ENCODE data around the gene ABAT.
"Not testable (repeated sequence)": the region's sequence is repeated elsewhere in the genome, so short reads cannot be mapped to it uniquely, and the experiment has no call there.

The ABAT gene

GRCh38 chr16:8718851-8719680 is 44.6 kb downstream of the ABAT start:
- no peak for DNase-seq

- DNase-seq, result no peak
Observed at GRCh38 chr16:8720080-8720966, 45.9 kb downstream of the ABAT start.

GRCh38 chr16:8720967-8721308 is 46.5 kb downstream of the ABAT start:
- no peak for DNase-seq

GRCh38 chr16:8721336-8722024 is 47.1 kb downstream of the ABAT start:
- DNase-seq, result no peak

DNA sequence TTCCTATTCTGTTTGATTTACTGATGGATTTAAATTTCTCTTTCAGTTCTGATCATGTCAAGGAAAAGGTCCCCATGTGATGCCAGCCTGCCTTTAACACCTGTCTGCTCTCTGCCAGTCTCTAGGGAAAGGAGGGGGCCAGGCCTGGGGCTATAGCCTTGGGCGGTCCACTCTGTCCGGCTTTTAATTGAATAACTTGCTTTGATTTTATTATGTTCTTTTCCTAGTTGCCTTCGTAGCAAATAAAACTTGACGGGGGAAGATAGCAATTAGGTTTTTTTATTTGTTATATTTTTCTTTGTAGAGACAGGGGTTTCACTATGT is 47.6 kb downstream of the ABAT start:
- DNase-seq, result no peak

DNA sequence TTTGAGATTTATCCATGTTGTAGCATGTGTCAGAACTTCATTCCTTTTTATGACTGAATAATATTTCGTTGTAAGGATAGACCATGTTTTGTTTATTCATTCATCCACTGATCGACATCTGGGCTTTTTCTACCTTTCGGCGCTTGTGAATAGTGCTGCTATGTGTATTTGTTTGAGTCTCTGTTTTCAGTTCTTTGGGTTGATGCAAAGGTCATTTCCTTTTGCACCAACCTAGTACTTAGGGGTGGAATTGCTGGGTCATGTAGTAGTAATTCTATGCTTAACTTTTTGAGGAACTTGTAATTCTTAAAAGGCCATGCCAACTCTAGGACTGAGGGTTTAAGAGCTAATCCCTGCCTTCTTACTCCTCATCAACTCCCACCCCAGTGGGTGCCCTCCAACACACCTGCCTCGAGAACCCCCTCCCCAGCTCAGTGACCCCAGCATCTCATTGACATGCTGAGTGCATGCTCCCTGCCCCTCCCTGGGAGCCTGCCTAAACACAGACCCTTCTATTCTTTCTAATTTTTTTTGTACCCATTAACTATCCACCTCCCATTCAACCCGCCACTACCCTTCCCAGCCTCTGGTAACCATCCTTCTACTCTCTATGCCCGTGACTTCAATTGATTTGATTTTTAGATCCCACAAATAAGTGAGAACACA is 51.2 kb downstream of the ABAT start:
- DNase-seq, result no peak

- no peak for DNase-seq
Observed at GRCh38 chr16:8727131-8727806, 52.9 kb downstream of the ABAT start.

- DNase-seq, result no peak
Observed at GRCh38 chr16:8727857-8728618, 53.6 kb downstream of the ABAT start.

GRCh38 chr16:8729779-8730334 is 55.4 kb downstream of the ABAT start:
- DNase-seq, result no peak

DNA sequence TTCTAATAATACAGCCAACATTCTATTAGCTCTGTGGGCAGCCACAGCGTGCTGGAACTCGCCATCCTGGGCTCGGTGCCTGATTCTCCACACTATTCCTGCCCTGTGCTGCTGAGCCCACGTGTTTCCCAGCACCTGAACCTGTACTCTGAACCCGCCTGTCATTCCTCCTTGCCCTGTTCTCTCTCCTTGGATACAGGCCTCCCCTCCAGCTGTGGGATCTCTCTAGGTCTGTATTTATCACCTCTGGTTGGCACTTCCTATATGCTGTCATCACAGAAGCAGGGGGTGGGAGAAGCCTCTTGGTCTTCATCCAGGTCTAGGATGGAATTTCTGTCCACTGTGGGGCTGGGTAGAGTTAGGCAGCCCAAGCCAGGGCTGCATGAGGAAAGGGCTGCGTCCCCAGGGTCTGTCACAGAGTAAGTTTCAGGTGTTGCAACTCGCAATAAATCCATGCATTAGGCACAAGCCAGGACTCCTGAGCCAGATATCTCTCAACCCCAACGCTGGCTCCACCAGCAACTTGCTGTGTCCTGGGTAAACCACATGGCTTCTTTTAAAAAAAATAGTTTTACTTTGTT is 56.0 kb downstream of the ABAT start:
- no peak for DNase-seq

DNA sequence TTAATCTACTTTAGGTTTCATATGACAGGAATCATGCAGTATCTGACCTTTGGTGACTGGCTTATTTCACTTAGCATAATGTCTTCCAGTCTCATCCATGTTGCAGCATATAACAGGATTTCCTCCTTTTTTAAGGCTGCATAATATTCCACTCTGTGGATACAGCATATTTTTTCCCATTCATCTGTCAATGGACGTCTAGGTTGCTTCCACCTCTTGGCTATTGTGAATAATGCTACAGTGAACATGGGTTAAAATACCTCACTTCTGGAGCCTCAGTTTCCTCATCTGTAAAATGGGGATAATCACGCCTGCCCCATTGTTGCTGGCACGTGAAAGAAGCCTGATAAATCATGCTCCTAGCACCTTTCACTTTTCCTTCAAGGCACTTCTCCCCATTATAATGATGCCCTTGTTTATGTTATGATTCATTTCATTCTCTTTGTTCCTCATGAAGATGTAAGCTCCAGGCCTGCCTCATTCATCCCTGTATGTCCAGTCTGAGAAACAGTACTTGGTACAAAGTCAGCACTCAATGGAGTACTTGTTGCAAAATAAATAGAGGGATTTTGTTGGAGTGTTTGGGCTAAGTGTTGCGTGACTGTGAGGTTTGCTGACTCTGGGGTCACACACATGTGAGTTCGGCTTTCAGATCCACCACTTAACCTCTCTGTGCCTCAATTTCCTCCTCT is 59.6 kb downstream of the ABAT start:
- DNase-seq, result no peak

GRCh38 chr16:8735574-8735973 is 61.2 kb downstream of the ABAT start:
- DNase-seq, result no peak

- DNase-seq, result no peak
Observed at GRCh38 chr16:8736123-8736668, 61.8 kb downstream of the ABAT start.

DNA sequence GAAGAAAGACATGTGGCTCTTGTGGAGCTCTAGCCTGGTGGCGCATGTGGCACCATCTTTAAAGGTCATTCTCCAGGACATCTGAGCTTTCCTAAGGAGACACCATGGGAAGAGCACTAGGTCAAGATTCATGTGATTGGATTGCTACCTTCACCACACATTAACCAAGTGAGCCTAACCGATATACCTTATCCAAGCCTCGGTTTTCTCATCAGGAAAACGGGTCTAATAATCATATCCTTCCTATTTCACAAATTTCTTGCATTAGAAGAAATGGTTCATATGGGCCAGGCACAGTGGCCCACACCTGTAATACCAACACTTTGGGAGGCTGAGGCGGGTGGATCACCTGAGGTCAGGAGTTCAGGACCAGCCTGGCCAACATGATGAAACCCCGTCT is 64.7 kb downstream of the ABAT start:
- no peak for DNase-seq

GRCh38 chr16:8739989-8740704 is 65.7 kb downstream of the ABAT start:
- DNase-seq, result no peak

- DNase-seq, result no peak
Observed at GRCh38 chr16:8740775-8741355, 66.4 kb downstream of the ABAT start.

DNA sequence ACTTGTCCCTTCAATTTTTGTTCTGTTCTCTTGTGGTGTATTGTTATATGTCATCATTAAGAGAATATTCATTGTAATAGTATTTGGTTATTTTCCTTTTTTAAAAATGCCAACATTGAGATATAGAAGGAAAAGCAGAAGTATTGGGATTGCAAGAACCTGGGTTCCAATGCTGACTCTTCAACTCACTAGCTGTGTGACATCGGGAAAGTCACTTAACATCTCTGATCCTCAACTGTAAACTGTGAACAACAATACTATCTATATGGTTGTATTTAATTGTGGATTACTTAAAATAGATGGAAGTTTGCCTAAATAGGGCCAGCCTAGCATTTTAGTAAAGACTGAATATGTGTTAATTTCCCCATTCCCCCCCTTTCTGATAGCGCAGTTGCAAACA is 67.2 kb downstream of the ABAT start:
- DNase-seq, result no peak

GRCh38 chr16:8742068-8742467 is 67.7 kb downstream of the ABAT start:
- no peak for DNase-seq

DNA sequence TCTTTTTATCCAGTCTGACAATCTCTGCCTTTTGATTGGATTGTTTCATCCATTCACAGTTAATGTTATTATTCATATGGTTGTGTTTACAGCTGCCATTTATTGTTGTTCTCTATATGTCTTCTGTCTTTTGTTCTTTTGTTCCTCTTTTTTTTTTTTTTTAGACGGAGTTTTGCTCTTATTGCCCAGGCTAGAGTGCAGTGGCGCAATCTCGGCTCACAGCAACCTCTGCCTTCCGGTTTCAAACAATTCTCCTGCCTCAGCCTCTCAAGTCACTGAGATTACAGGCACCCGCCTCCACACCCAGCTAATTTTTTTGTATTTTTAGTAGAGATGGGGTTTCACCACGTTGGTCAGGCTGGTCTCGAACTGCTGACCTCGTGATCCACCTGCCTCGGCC is 74.5 kb downstream of the ABAT start:
- not testable (repeated sequence) for DNase-seq

All from stimulated activated naive CD4-positive, alpha-beta T cell (primary cell).